ENCODE results near the gene RELN.
A peak's percentile ranks its signal among the peaks of the same experiment; 100 is the strongest.

Gene RELN

GRCh38 chr7:103474956-103475355 lies 514.5 kb downstream of the RELN start:
- no peak overlapping the region for H3K27ac ChIP-seq (ENCODE audit: extremely low read depth, low read depth, low read length)
- no peak for TF ChIP-seq ZNF843 (tag by site-specific recombination; IDR thresholded peaks at IDR 0.05)
- no peak for TF ChIP-seq ZNF324 (tag by site-specific recombination; IDR thresholded peaks at IDR 0.05)
- TF ChIP-seq OSR2 (tag by site-specific recombination; IDR thresholded peaks at IDR 0.05): no peak
- TF ChIP-seq ZNF140 (tag by site-specific recombination; IDR thresholded peaks at IDR 0.05): no peak
- TF ChIP-seq ZNF211 (tag by site-specific recombination; IDR thresholded peaks at IDR 0.05; ENCODE audit: low read depth): no peak
- TF ChIP-seq ZXDB (tag by site-specific recombination; IDR thresholded peaks at IDR 0.05): no peak
- CTCF ChIA-PET: no interaction called here
- no peaks in the 10 kb centered on the region for H3K36me3 ChIP-seq (ENCODE audit: control insufficient read depth in 2 of 2, insufficient read depth in 1 of 2, low read length in 2 of 2)
- H3K4me3 ChIP-seq (ENCODE audit: low read depth, low read length): no peak overlapping the region
- no peaks in the 10 kb centered on the region for H3K4me1 ChIP-seq (ENCODE audit: control insufficient read depth, insufficient read depth, low read length)
- H3K9me3 ChIP-seq (ENCODE audit: control insufficient read depth, insufficient read depth, low read depth, low read length): no peaks in the 10 kb centered on the region
- POLR2A ChIA-PET: no interaction called here

- Histone ChIP-seq H3K27ac (ENCODE audit: extremely low read depth, low read depth, low read length) (no peak overlapping the region), H3K4me1 (ENCODE audit: control insufficient read depth, insufficient read depth, low read length) (no peaks in the 10 kb centered on the region), H3K36me3 (ENCODE audit: control insufficient read depth in 2 of 2, insufficient read depth in 1 of 2, low read length in 2 of 2) (no peaks in the 10 kb centered on the region), H3K9me3 (ENCODE audit: control insufficient read depth, insufficient read depth, low read depth, low read length) (no peaks in the 10 kb centered on the region), H3K4me3 (ENCODE audit: low read depth, low read length) (no peak overlapping the region)
- ChIA-PET POLR2A (no interaction called here), CTCF (no interaction called here)
- TF ChIP-seq BCL11B (tag by site-specific recombination; IDR thresholded peaks at IDR 0.05; ENCODE audit: low read depth): no peak
- TF ChIP-seq ZNF266 (tag by site-specific recombination; IDR thresholded peaks at IDR 0.05; ENCODE audit: low read depth): no peak
- no peak for TF ChIP-seq ZNF660 (tag by site-specific recombination; IDR thresholded peaks at IDR 0.05)
- no peak for TF ChIP-seq ZNF341 (tag by site-specific recombination; IDR thresholded peaks at IDR 0.05; ENCODE audit: low read depth)
- TF ChIP-seq IKZF3 (tag by site-specific recombination; IDR thresholded peaks at IDR 0.05): no peak
- TF ChIP-seq ZNF223 (tag by site-specific recombination; IDR thresholded peaks at IDR 0.05): no peak
- no peak for TF ChIP-seq WT1 (tag by site-specific recombination; IDR thresholded peaks at IDR 0.05)
- no peak for TF ChIP-seq ZNF19 (tag by site-specific recombination; IDR thresholded peaks at IDR 0.05; ENCODE audit: low read depth)
- TF ChIP-seq ZNF514 (tag by site-specific recombination; IDR thresholded peaks at IDR 0.05): no peak
- no peak for TF ChIP-seq ZNF16 (tag by site-specific recombination; IDR thresholded peaks at IDR 0.05; ENCODE audit: low read depth)
- no peak for TF ChIP-seq ZNF433 (tag by site-specific recombination; IDR thresholded peaks at IDR 0.05; ENCODE audit: low read depth)
- TF ChIP-seq ZNF571 (tag by site-specific recombination; IDR thresholded peaks at IDR 0.05): no peak
- TF ChIP-seq PRDM10 (tag by site-specific recombination; IDR thresholded peaks at IDR 0.05): no peak
- TF ChIP-seq ZNF24 (tag by site-specific recombination; IDR thresholded peaks at IDR 0.05): no peak
Observed at GRCh38 chr7:103469095-103469948, 520.1 kb downstream of the RELN start.

- CTCF ChIA-PET: interaction anchor here (1.0 kb wide), 1 partner anchor 10 kb away, joined by 3 read pairs; no protein-coding TSS in a partner anchor
Observed at GRCh38 chr7:103466814-103467213, 522.6 kb downstream of the RELN start.

More at GRCh38 chr7:103466814-103467213, 522.6 kb downstream of the RELN start:
- TF ChIP-seq EGR2 (tag by site-specific recombination; IDR thresholded peaks at IDR 0.05; ENCODE audit: low read depth) (peak; percentile 16; the same call in 1 of the 2 replicates), ZNF223 (tag by site-specific recombination; IDR thresholded peaks at IDR 0.05) (no peak), ZFHX2 (tag by site-specific recombination; conservative IDR thresholded peaks at IDR 0.05) (peak; percentile 36; the same call in 1 of the 2 replicates), PRDM10 (tag by site-specific recombination; IDR thresholded peaks at IDR 0.05) (no peak)
- Histone ChIP-seq H3K36me3 (ENCODE audit: control insufficient read depth in 2 of 2, insufficient read depth in 1 of 2, low read length in 2 of 2) (no peaks in the 10 kb centered on the region), H3K27ac (ENCODE audit: extremely low read depth, low read depth, low read length) (no peak overlapping the region), H3K4me1 (ENCODE audit: control insufficient read depth, insufficient read depth, low read length) (no peaks in the 10 kb centered on the region), H3K4me3 (ENCODE audit: low read depth, low read length) (no peak overlapping the region), H3K9me3 (ENCODE audit: control insufficient read depth, insufficient read depth, low read depth, low read length) (no peaks in the 10 kb centered on the region)
- POLR2A ChIA-PET: no interaction called here

All from HEK293 (cell line).